AG20443 (cell line): Measurements from ENCODE around the gene CGREF1.
"Not testable (repeated sequence)": the region's sequence is repeated elsewhere in the genome, so short reads cannot be mapped to it uniquely, and the experiment has no call there.

Source experiments
- DNase-seq: peaks from one replicate; pipeline ENCODE4 v3.0.0; 2012; ENCODE audit warnings: low spot score, mixed read lengths

The CGREF1 gene

DNA sequence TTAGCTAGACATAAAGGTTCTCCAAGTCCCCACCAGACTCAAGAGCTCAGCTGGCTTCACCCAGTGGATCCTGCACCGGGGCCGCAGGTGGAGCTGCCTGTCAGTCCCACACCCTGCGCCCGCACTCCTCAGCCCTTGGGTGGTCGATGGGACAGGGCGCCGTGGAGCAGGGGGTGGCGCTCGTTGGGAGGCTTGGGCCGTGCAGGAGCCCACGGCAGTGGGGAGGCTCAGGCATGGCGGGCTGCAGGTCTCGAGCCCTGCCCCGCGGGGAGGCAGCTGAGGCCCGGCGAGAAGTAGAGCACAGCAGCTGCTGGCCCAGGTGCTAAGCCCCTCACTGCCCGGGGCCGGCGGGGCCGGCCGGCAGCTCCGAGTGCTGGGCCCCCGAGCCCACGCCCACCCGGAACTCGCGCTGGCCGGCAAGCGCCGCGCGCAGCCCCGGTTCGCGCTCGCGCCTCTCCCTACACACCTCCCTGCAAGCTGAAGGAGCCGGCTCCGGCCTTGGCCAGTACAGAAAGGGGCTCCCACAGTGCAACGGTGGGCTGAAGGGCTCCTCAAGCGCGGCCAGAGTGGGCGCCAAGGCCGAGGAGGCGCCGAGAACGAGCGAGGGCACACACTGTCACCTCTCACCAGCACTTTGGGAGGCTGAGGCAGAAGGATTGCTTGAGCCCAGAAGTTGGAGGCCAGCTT lies 7.4 kb downstream of the CGREF1 start:
- DNase-seq, result not testable (repeated sequence)

DNA sequence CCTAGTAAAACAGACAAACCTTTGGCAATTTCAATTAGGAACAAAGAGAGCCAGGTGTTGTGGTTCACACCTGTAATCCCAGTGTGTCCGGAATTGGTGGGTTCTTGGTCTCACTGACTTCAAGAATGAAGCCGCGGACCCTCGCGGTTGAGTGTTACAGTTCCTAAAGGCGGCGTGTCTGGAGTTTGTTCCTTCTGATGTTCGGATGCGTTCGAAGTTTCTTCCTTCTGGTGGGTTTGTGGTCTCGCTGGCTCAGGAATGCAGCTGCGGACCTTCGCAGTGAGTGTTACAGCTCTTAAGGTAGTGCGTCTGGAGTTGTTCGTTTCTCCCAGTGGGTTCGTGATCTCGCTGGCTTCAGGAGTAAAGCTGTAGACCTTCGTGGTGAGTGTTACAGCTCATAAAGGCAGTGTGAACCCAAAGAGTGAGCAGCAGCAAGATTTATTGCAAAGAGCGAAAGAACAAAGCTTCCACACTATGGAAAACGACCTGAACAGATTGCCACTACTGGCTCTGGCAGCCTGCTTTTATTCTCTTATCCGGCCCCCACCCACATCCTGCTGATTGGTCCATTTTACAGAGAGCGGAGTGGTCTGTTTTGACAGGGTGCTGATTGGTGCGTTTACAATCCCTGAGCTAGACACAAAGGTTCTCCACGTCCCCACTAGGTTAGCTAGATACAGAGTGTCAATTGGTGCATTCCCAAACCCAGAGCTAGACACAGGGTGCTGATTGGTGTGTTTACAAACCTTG lies 8.2 kb downstream of the CGREF1 start:
- DNase-seq, result not testable (repeated sequence)

DNA sequence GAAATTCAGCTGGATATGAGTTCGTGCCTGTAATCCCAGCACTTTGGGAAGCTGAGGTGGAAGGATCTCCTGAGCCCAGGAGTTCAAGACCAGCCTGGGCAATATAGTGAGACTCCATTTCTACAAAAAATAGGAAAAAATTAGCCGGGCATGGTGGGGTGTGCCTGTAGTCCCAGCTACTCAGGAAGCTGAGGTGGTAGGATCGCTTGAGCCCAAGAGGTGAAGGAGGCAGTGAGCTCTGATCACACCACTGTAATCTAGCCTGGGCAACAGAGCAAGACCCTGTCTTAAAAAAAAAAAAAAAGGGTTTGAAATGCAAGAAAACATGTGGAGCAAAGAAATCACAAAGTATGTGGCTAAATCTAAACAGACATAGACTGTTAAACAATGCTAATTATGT lies 9.8 kb downstream of the CGREF1 start:
- no peak for DNase-seq

DNA sequence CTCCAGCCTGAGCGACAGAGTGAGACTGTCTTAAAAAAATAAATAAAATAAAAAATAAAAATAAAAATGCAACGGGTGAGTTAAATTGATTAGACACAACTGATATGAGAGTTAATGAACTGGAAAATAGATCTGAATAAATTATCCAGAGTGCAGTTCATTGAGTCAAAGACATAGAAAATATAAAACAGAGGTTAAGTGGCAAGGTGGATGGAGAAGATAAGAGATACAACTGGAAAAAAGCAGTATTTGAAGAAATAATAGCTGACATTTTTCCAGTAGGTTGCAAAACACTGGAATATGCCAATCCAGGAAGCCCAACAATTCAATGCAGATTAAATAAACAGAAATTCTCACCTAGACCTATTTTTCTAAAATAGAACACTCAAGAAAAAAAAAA lies 10.7 kb downstream of the CGREF1 start:
- no peak for DNase-seq

DNA sequence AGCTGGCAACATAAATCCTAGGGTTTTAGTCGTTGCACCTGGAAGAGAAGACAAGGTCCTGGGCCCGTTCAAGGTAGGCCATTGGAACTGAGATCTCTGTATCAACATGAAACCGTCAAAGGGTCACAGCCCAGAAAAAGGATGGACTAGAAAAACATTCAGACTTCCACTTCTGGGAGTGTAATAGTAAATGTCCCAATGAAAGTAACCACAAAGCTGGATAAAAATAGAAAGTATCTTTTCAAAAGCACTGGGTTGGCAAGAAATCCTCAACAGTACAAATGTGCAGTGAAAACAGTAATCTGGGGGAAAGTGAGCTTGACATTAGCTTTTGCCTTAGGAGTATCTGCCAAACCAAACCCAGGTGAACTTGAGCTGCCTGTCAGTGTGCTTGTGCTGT lies 12.9 kb downstream of the CGREF1 start:
- no peak for DNase-seq

DNA sequence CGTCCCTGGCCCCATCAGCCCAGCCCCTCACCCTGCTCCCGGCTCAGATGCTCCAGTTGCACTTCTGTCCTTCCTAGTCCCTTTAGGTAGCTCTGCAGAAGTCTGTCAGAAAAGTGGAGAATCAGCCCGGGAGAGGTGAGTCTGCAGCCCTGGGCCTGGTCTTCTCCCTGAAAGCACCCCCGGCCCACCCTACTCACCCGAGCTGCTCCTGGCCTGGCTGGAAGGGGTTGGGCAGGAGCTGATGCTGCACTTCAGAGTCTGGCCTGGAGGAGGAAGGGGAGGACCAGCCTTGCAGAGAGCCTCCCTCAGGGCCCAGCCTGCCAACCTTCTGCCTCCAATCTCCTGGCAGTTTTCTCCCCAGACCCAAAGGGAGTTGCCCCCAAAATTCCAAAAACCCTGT lies 16.6 kb downstream of the CGREF1 start:
- no peak for DNase-seq

DNA sequence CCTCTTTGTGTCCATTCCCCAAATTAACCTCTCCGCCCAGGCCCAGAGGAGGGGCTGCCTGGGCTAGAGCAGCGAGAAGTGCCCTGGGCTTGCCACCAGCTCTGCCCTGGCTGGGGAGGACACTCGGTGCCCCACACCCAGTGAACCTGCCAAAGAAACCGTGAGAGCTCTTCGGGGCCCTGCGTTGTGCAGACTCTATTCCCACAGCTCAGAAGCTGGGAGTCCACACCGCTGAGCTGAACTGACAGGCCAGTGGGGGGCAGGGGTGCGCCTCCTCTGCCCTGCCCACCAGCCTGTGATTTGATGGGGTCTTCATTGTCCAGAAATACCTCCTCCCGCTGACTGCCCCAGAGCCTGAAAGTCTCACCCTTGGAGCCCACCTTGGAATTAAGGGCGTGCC lies 18.9 kb downstream of the CGREF1 start:
- DNase-seq, result no peak

DNA sequence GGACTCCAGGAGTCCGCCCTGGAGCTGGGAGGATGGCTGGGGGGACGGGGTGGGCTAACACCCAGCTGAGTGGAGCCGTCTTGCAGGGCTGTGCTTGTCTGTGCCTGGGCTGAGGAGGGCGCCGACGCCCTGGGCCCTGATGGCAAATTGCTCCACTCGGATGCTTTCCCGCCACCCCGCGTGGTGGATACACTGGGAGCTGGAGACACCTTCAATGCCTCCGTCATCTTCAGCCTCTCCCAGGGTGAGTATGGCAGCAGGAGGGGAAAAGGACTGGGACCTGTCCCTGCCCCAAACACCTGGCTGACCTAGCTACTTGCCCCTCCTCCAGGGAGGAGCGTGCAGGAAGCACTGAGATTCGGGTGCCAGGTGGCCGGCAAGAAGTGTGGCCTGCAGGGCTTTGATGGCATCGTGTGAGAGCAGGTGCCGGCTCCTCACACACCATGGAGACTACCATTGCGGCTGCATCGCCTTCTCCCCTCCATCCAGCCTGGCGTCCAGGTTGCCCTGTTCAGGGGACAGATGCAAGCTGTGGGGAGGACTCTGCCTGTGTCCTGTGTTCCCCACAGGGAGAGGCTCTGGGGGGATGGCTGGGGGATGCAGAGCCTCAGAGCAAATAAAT lies 19.5 kb downstream of the CGREF1 start:
- DNase-seq, result no peak

DNA sequence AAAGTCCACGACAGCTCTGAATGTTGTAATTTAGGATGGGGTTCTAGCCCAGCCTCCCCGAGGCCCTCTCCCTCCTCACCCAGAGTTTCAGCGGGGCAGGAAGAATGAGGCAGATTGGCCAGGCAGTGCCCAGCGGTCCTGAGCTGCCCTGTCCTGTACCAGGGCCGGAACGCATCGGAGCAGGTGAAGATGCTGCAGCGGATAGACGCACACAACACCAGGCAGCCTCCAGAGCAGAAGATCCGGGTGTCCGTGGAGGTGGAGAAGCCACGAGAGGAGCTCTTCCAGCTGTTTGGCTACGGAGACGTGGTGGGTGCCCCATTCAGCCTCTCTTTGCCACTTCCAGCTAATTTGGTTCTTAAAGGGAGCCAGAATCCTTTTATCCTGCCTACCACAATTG lies 21.6 kb downstream of the CGREF1 start:
- DNase-seq, result no peak

DNA sequence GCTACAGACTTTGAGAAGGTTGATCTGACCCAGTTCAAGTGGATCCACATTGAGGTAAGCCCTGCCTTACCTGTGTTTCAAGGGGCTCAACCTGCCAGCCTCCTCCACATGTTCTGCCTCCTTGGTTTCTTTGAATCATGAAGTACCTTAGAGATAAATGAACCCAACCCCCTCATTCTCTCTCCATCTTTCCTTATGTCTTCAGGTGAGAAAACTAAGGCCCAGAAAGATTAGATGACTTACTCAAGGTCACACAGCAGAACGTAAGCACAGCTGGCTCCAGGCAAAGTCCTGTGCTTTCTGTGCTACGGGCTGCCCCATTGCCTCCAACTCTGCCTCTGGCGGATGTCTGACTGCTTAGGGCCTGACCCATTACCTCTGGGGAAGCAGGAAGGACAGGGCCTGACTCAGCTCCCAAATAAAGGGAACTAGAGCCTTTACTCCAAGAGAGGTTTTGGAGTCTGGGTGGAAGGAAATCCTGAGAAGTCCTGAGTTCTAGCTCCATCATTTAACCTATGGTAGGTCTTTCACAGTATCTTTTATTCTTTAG lies 22.1 kb downstream of the CGREF1 start:
- no peak for DNase-seq

DNA sequence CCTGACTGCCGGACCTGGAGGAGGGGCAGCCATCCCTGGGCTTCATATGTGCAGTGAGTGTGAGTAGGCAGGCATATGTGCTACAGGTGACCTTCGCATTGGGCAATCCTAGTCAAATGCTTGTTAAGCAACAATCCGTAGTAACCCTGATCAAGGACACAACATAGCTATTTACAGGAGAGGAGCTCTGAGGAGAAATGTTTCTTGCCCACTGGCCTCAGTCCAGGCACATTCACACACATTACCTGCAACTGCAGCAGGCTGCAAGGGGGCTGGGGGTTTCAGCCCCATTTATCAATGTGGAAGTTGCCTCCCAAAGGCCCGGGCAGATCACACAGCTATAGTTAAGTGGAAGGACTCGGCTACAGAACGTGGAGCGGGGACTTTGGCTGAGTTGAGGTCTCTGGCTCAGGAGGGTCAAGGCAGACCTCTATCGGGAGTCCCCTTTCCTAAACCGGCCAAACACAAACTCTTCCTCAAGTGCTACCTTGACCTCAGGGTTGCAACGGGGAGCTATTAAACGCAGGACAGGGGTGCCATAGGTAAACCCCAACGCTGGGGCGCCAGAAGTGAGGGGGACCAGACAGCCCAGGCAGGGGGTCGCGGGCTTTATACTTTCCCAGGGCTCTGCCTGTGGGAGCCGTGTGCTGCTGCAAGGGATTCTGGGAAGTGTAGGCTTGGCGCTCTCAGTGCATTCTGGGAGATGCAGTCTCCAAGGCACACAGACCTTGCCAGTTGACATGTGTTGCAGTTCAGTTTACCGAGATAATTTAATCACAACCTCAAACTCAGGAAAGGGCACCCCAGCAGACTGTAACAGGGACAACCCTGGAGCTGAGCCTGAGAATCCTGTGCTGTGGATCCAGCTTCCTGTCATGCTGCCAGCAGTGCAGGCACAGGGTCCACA lies 22.9 kb downstream of the CGREF1 start:
- DNase-seq, result peak; percentile 85

DNA sequence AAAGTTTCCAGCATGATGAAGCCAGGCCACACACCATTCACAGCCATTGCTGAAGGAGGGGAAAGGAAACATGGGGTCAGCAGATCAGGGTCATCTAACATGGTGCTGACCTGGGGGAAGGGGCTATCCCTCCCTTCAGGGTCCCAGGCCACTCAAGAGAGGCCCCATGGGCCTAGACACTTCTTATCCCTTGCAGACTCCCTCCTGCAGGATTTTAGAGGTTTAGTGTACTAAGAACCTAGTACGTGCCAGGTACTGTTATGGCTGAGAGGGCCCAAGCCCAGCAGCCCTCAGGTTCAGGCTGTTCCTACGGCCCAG lies 23.5 kb downstream of the CGREF1 start:
- DNase-seq, result no peak

DNA sequence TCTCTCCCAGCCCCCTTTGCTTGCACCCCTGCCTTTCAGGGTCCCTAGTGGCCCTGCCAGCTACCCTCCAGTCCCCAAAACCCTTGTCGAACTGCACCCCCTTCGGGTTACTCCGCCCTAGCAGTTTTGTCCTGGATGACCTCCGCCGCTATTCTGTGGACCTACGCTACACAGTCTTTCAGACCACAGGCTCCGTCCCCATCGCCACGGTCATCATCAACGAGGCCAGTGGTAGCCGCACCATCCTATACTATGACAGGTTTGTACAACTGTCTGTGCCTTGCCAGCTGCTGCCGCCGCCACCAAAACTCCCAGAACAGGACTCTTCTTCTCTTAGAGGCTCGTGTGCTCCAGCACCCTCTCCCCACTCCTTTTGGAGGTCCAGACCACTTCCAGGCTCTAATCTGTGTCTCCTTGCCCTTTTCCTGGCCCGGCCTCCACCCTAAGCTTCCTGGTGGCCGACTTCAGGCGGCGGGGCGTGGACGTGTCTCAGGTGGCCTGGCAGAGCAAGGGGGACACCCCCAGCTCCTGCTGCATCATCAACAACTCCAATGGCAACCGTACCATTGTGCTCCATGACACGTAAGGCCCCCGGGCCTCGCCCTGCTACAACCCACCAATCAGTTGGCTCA lies 24.5 kb downstream of the CGREF1 start:
- no peak for DNase-seq

DNA sequence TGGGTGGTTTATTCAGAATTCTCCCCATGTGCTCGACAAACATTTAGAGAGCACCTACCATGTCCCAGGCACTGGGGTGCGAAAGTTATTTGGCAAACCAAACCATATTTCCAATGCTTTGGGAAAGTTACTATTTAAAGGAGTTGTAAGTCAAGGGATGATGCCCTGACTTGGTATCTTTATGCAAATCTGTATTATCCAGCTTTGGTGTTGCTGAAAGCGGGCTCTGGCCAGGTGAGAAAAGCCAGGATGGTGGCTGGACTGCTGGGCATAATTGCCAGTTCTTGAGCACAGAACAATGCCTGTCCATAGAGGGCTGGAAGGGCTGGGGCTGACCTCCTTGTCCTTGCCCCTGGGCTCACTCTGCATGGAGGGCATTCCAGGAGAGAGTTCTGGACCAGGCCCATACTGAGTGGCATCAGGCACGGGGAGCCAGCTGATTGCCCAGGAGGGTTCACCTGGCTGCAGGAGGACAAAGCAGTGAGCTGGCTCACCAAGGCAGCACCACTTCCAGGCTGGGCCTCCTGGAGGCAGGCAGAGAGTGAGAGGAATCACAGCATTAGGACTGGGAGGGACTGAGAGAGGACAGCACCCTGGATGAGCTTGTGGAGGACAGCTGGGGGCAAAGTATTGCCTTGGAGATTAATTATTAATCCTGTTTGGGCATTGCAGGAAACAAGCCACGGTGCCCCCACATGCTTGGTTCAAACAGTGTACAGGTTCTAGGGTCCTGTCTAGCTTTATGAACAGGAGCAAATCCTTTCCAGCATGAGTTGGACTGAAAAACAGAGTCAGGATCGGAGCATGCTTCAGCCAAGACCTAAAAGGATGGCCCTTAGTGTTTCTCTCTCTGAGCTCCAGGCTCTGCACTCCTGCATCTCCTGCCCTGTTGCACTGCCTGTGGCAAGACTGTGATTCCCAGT lies 25.2 kb downstream of the CGREF1 start:
- DNase-seq, result no peak

DNA sequence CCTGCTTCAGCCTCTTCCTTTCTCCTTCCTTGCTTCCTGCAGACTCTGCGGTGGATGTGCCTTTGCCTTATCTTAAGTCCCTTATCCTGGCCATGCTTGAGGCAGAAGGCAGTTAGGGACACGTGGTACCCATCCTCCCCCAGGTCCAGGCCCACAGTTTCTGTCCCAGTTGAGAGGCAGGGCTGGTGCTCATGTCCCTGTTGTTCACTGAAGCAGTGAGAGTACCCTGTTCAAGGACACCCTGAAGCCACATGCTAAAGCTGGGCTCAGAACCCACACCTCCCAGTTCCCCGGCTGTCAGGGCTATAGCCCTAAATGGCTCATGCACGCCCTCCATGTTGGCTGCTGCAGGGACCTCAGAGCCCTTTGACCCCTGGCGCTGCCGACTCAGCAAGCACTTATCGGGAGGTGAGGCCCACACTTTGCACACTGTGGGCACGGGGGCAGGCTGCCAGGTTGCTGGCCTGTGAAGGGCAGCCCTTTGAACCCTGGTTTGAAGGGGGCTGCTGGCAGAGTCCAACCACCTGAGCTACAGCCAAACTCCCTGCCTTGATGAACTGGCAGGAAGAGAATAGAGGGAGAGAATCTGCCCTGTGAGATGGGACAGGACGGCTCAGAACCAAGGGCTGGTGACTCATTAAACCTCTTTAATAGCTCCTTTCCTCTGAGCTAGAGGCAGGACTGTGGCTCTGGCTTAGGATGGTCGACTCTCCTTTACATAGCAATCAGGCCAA lies 26.1 kb downstream of the CGREF1 start:
- DNase-seq, result no peak

DNA sequence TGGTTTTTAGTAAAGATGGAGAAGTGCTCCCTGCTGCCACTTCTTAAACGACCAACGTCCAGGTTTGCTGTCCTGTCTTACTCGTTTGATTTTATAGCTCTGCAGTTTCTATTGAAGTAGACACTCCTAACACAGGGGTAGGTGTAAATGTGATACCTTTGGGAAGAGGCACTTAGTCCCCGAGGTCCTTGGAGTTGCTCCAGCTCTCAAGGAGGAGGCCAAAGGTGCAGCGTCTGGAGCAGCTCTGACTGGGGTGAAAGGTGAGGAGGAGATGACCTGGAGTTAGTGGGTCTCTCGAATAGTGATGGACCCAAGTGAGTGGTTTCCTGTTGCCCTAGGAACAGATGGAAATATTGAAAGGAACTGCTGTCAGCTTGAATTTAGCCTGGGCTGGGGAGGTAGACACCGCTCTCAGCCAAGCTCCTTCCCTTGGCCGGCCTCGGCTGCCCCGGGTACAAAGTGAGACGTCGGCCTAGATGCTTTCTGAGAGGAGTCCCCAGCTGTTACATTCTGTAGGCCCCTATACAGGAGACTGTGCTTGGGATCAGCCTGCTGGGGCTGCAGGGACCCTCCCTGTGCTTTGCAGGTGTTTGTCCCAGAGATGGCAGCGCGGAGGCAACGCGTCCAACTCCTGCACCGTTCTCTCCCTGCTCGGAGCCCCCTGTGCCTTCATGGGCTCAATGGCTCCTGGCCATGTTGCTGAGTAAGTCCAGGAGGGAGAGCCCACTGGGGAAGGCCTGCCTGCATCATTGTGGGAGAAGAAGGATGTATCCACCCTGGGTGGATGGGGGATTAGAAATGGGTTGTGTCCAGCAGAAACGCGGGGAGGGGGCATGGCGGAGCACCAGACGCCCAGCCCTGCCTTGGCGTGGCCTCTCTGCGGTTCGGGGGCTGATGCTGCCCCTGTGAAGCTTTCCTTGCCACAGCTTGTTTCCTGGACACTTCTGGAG lies 26.9 kb downstream of the CGREF1 start:
- no peak for DNase-seq

DNA sequence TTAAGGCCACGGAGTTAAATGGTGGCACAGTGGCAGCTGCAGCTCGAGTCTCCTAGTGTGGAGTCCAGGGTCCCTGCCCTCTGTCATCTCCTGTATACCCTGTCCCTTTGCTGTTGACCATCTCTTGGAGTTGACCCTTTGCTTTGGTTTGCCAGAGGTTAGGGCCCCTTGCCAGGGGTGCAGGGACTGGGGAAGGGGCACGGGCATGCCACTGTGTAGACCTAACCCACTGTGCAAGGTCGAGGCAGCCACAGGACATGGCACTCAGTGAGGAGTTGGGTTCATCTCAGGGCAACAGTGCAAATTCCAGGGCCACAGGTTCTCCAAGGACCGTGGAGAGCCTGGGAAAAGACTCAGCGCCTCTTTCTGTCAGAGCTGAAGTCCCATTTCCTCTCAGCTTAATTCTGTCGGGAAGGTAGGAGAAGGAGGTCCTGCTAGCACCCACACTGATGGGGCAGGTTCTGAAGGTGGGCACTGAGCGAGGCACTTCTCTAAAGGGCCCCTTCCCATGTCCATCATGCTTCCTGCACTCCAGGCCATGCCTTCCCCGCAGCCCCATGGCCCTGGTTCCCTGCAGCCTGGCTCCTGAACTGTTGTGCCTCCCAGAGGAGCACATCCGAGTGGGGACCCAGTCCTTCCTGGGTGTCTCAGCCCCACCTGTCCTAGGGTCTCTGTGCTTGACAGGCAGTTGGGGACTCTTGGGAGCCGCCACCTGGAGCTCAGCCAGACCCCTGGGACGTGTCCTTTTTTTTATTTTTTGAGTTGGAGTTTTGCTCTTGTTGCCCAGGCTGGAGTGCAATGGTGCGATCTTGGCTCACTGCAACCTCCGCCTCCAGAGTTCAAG lies 29.6 kb downstream of the CGREF1 start:
- no peak for DNase-seq

DNA sequence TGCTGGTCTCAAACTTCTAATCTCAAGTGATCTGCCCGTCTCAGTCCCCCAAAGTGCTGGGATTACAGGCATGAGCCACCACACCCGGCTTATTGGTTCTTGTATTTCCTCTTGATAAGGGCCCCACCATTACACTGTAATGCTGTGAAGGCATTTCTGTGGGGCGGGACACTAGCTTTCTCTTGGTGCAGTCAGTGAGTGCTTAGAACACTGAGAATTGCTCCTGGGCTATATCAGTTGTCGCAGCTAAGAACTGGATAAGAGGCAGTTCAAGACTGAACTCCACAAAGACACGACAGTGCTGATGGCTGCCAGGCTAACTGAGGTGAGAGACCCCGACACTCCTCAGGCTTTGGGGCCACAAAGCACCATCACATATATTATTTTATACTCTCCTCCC lies 30.3 kb downstream of the CGREF1 start:
- no peak for DNase-seq
